GM12891 (cell line): ENCODE measurements around the gene NTN3.

Experiments
- PAX5 ChIP-seq: IDR thresholded peaks from 2 replicates; pipeline ENCODE4 v1.6.1; 2011; ENCODE audit warnings: low read length, moderate library complexity, mild to moderate bottlenecking; ENCODE audit not compliant: insufficient read depth, severe bottlenecking
- POLR2A ChIP-seq: IDR thresholded peaks from 2 replicates; pipeline ENCODE4 v1.6.1; 2011; ENCODE audit warnings: low read depth, low read length, control low read depth
- POLR2AphosphoS5 ChIP-seq: IDR thresholded peaks from 2 replicates; pipeline ENCODE4 v1.6.1; 2011; ENCODE audit warnings: low read depth, low read length, control low read depth
- POU2F2 ChIP-seq: IDR thresholded peaks from 2 replicates; pipeline ENCODE4 v1.6.1; 2011; ENCODE audit warnings: low read depth, mild to moderate bottlenecking, control low read depth, low read length, moderate library complexity
- SPI1 ChIP-seq: IDR thresholded peaks from 2 replicates; pipeline ENCODE4 v1.6.1; 2011; ENCODE audit warnings: low read depth, low read length, control low read depth
- TAF1 ChIP-seq: IDR thresholded peaks from 2 replicates; pipeline ENCODE4 v1.6.1; 2011; ENCODE audit warnings: low read depth, low read length, control low read depth

DNA sequence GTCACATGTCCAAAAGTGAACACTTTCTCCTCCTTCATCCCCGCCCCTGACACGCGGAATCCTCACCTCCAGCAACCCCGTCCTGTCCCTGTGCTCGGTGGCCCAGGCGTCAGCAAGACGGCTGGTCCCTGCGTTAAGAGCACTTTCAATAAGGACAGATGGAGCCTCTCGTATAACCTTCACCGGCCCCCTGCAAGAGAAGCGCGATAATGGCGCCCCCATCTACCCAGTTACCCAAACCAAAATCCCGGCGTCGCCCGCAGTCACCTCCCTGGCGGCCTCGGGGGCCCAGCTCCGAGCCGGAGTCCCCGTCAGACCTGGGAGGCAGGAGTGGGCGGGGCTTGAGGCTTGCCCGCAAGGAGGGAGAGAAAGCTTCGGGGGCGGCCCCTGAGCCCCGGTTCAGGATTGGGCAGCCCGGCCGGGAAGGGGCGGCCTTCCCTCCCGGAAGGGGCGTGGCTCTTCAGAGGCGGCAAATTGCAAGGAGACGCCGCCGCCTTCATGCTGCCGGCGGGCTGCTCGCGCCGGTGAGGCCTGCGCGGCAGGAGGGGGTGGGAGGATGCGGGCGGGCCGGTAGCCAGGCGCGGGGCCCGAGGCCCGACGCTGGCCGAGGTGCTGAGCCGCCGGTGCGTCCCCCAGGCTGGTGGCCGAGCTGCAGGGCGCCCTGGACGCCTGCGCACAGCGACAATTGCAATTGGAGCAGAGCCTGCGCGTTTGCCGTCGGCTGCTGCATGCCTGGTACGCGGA, 11.3 kb upstream of the NTN3 start, which contains the start of gene TEDC2:
- TF ChIP-seq POLR2AphosphoS5 (no peak), TAF1 (no peak), POU2F2 (no peak), SPI1 (no peak), POLR2A (no peak), PAX5 (no peak)
